Measurements from ENCODE around the gene COL26A1.
"Not testable (repeated sequence)": the region's sequence is repeated elsewhere in the genome, so short reads cannot be mapped to it uniquely, and the experiment has no call there.

Gene COL26A1

DNA sequence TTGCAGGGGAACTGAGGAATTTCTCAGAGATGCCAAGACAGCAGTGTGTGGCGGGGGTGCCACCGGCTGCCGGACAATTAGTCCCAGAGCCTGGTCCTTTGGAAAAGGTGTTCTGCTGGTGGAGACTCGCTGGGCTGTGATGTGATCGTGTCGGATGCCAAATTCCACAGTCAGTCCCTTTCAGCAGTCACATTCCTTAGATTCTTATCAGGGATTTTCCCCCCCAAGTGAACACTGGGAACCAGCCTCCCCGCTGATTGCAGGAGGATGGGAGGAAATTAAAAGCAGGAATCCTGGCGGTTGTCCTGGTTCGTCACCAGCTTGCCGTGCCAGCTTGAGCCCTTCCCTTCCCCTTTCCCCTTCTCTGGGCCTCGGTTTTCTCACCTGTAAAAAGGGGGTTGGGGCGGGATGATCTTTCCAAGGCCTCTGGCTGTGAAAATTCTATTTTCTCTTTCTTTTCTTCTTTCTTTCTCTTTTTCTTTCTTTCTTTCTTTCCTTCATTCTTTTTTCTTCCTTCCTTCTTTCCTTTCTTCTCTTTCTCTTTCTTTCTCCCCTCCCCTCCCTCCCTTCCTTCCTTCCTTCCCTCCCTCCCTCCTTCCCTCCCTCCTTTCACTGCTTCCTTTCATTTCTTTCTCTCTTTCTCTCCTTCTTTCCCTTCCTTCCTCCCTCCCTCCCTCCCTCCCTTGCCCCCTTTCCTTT lies 39.6 kb downstream of the COL26A1 start:
- DNase-seq (ENCODE audit: low read depth), result no peak

DNA sequence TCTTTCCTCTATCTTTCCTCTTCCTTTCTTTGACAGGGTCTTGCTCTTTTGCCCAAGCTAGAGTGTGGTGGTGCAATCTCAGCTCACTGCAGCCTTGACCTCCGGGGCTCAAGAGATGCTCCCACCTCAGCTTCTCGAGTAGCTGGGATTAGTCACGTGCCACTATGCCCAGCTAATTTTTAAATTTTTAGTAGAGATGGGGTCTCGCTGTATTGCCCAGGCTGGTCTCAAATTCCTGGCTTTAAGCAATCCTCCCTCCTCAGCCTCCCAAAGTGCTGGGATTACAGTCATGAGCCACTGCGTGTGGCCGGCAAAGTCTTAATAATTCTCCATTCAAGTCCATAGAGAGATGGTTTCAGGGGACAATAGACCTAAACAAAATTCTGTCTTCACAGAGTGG lies 40.2 kb downstream of the COL26A1 start:
- no peak for DNase-seq (ENCODE audit: low read depth)

DNA sequence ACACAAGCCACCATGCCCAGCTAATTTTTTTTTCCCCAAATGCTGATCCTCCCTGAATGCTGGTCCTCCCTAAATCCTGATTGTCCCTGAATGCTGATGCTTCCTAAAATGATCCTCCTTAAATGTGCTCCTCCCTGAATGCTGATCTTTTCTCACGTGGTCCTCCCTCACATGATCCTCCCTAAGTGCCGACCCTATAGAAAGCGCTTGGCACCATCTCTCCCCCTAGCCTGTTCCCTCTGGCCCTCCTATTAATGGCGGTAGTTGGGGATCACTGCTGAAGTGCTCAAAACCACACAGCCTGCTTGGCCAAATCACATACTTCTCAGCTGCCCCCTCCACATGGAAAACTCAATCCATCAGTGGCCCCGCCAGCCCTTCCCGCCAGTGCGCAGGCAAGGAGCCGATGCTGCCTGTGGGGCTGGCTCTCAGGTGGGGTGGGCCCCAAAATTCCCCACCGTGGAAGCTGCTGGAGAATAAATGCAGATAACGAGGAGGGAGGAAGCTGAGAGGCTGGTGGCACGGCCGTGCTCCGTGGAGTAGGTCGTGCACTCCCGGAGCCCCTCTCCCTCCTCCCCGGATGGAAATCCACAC lies 42.9 kb downstream of the COL26A1 start:
- DNase-seq (ENCODE audit: low read depth), result no peak

DNA sequence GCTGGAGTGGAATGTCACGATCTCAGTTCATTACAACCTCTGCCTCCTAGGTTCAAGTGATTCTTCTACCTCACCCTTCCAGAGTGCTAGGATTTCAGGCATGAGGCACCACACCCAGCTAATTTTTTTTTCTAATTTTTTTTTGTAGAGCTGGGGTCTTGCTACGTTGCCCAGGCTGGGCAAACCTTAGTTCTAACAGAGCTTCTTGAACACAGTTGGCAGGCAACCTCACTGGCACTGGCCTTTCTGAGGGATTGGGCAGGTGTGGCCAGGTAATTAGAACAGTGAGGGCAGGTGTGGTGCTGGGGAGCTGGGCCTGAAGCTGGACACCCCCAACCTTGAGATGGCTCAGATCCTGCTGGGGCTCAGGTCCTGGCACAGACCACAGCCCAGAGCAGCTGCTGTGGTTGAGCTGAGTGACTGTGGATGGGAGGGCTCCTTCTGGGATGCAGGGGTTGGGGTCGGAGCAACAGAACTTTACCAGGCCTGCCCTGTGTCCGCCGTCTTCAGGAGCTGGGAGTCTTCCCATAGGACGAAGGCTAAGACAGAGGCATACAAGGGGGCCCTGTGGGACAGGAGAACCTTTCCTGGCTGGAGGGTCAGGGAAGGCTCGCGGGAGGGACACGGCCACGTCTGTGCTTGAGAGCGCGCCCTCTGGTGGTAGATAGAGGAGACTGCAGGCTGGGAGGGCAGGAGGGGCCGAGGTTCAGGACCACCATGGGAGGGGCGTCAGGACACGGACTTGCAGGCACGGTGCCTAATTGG lies 48.2 kb downstream of the COL26A1 start:
- peak; percentile 17 for DNase-seq (ENCODE audit: low read depth)

DNA sequence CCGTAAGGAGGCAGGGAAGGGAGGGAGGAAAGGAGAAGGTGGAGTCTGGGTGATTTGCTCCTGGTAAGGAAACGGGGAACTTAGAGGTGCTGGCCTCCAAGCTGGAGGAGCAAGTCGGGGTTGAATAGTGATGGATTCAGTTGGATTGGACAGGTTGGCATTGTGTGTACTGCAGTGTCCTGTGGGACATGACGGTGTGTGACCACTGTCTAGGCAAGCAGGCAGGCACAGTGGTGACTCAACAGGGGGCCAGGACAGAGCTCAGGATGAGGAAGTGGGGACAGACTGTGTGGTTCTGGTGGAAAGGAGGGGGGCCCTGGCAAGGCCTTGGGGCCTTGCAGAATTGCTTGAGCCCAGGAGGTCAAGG lies 48.8 kb downstream of the COL26A1 start:
- DNase-seq (ENCODE audit: low read depth), result no peak

DNA sequence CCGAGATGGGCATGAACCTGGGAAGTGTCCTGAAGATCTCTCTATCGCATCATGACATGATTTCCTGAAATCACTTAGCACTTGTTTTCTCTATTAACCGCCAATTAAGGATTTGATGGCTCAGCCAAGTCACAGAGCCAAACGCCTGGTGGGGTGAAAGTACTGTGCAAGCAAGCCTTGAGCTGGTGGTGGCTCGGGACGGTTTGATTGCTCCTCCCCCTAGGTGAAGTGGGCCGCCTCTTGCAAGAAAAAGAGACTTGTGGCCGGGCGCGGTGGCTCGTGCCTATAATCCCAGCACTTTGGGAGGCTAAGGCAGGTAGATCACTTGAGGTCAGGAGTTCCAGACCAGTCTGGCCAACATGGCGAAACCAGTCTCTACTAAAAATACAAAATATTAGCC lies 50.3 kb downstream of the COL26A1 start:
- no peak for DNase-seq (ENCODE audit: low read depth)

DNA sequence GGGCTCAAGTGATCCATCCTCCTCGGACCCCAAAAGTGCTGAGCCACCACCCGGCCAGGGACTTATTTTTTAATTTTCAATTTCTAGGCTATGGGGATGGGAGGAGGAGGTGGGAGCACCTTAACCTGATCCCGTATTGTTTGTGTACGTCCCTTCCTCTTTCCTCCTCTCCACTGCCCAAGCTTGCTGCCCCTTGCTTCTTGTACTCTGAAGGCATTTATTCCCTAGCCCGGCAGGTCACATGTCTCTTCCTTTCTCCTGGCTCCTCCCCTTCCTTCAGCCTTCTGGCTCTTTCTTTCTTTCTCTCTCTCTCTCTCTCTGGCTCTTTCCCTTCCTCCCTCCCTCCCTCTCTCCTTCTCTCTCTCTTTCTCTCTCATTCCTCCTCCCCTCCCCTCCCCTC lies 56.0 kb downstream of the COL26A1 start:
- DNase-seq (ENCODE audit: low read depth), result no peak

DNA sequence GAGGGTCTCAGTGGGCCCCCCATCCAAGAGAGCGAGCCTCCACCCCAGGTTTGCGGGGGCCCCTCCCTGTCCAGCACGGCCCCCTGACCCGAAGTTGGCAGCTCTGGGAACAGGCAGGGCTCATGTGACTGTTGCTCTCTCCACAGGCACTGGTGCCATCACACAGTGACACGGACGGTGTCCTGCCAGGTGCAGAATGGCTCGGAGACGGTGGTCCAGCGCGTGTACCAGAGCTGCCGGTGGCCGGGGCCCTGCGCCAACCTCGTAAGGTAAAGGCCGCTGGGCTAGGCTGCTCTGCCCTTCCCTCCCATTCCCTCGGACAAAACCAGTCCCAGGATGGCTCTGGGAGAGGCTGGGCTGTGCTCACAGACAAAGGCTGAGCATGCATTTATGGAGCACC lies 57.2 kb downstream of the COL26A1 start:
- DNase-seq (ENCODE audit: low read depth), result no peak

DNA sequence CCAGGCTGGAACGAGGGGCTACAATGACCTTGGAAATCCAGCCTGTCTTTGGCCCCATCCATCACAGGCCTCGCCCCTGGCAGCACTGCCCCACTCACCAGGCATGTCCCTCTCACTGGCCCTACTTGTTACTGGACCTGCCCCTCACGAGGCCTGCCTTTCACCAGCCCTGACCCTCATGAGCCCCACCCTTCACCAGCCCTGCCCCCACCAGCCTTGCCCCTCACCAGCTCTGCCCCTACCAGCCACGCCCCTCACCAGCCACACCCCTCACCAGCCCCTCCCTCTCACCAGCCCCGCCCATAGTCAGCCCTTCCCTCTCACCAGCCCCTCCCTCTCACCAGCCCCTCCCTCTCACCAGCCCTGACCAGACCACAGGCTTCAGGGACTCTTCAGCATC lies 57.8 kb downstream of the COL26A1 start:
- no peak for DNase-seq (ENCODE audit: low read depth)

DNA sequence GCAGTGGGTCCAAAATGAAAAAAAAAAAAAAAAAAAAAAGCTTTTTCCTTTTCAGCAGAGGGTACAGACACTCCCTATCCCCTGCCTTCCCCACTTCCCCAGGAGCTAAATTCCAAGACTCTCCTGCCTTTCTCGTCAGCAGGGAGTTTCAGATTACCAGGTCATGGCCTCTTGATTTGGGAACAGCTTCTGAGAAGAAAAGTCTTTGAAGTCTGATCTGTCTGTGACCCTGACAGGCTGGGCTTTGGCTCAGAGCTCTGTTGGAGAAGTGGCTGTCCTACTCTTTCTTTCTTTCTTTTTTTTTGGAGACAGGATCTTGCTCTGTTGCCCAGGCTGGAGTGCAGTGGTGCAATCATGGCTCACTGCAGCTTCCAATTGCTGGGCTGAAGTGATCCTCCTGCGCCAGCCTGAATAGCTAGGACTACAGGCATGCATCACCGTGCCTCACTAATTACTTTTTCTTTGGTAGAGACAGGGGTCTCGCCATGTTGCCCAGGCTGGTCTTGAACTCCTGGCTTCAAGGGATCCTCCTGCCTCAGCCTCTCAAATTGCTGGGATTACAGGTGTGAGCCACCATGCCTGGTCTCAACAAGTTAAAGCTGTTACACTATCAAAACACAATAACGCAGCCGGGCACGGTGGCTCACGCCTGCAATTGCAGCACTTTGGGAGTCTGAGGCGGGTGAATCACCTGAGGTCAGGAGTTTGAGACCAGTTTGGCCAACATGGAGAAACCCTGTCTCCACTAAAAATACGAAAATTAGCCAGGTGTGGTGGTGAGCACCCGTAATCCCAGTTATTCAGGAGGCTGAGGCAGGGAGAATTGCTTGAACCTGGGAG lies 59.9 kb downstream of the COL26A1 start:
- DNase-seq (ENCODE audit: low read depth), result no peak

DNA sequence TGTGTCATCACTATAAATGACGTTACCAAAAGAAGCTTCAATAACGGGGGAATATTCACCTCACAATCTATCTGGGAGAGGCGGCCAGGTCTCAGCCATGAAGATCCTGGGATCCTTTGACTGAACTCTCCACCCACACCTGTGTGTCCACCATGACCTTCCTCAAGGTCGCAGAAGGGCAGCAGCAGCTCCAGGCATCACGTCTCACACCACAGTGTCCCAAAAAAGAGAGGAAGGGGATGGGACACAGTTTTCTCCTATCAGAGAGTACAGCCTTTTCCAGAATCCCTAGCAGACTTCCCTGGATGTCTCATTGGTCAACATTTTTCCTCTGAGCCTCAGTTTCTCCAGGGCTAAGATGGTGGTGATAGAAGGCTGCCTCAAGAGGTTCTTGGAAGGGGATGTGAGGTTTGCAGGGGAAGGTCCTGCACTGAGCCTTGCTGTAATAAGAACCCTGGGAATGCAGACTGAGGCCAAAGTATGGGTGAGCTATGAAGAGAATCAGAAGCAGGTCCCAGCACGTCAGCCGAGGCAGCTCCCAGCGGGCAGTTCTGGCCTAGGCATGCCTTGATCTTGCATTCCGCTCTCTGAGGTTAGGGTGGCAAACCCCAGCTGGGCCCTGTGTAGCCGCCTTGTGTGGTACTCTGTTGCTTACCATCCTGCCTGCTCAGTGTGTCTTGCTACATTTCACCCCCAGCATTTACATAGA lies 63.8 kb downstream of the COL26A1 start:
- no peak for DNase-seq (ENCODE audit: low read depth)

DNA sequence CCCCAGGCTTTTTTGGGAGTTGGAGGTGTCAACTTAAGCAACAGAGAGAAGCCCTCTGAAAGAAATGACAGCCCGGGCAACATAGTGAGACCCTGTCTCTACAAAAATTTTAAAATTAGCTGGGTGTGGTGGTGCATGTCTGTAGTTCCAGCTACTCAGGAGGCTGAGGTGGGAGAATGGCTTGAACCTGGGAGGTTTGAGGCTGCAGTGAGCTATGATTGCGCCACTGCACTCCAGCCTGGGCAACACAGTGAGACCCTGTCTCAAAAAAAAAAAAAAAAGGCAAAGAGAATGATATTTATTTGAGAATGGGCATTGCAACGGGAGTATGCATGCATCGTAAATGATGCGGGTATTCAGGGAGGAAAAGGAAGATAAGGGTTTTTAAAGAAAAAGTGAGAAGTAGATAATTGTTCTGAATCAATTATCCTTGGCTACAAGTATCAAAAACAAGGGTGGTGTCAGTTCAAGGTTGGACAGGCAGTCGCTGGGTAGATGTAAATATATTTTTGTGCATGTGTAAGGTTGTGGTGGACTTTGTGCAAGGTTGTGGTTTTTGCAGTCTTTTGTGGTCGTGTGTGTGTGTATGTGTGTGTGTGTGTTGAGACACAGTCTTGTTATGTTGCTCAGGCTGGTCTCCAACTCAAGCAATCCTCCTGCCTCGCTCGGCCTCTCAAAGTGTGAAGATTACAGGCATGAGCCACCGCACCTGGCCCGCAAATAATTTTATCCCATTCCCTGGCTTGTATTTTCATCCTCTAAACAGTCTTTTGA lies 65.6 kb downstream of the COL26A1 start:
- no peak for DNase-seq (ENCODE audit: low read depth)

DNA sequence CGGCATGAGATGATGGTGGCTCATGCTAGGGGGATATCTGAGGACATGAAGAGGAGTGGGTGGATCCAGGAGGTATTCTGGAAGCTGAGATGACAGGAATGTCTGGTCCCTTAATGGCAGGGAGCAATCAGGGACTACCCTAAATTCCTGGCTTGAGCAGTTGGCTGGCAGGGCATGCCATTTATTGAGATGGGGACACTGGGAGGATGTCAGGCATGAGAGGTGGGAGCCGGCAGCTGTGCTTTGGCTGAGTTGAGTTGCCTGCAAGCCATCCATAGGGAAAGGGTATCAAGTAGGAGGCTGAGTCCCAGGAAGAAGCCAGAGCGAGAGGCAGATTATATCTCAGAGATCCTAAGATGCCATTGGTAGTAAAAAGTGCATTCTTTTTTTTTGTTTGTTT lies 69.6 kb downstream of the COL26A1 start:
- no peak for DNase-seq (ENCODE audit: low read depth)

DNA sequence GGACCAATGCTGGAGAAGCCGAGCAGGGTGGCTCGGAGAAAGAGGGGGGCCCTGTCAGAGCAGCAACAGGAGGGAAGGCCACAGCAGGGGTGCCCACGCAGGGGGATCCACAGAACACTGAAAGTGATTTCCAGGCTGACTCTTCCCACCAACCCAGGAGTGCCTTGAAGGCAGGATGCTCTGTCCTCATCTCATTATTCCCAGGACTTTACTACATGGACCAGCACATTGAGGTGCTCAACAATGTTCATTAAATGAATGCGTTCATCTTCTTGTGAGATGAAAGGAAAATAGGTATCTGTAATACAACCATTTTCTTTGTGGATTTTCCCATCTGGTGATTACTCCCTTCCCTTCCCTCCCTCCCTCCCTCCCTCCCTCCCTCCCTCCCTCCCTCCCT lies 71.0 kb downstream of the COL26A1 start:
- no peak for DNase-seq (ENCODE audit: low read depth)

DNA sequence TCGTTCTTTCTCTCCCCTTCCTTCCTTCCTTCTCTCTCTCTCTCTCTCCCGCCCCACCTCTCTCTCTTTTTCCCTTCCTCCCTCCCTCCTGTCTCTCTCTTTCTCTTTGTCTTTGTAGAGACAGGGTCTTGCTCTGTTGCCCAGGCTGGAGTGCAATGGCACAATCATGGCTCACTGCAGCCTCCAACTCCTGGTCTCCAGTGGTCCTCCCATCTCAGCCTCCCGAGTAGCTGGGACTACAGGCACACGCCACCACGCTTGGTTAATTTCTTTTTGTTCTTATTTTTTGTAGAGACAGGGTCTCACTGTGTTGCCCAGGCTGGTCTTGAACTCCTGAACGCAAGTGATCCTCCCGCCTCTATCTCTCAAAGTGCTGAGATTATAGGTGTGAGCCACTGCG lies 71.5 kb downstream of the COL26A1 start:
- DNase-seq (ENCODE audit: low read depth), result not testable (repeated sequence)

DNA sequence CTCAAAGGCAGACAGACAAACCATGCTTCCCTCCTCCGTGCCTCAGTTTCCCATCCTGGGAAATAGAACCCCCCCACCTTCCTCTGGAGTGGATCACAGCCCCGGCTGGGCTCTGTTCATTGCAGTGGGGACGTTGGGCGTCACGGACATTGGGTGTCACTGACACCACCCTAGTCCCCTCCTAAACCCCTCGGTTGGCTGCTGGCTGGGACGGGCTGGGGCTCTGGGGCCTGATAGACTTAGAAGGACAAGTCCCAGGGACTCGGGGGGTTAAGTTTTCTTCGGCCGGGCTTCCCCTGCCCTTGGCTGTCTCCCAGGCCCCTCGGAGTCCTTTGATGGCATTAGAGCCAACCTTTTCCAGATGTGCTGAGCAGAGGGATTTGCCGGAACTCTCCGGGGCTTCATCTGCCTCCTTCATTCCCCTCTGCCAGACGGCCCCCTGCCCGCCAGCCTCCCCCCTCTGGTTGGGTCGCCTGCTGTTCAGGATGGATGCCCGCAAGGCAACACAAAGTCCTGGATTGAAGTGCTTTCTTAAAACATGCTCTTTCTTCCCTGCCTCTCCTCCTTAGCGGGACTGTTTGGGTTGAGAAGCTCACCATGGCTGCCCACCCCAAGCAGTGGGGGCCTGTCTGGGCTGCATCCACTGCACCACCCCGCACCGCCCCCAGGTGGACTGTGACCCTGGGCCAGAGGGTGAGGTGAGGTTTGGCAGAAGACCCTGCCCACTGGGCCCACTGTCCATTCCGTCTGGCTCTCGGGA lies 73.0 kb downstream of the COL26A1 start:
- DNase-seq (ENCODE audit: low read depth), result no peak

DNA sequence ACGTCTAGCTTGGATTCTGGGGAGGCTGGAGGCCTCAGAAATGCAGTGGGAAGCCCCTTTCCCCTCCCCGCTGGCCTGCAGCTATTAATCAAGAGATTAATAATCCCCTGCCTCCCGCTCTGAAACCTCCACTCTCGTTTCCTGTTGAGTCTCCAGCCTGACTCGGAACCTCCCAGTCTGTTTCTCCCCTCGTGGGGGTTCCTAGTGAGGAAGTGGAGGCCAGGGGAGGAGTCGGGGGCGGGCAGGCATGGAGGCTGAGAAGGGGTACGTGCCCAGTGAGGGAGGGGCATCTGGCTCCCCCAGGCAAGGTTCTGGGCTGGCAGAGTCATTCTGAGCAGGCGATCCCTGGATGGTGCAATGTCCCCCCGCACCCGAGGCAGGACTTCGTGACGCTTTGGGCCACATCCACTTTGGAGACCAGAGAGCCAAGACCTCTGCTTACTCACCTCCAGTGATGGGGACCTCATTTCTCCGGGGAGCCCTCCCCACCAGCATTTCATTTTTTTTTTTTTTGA lies 73.6 kb downstream of the COL26A1 start:
- DNase-seq (ENCODE audit: low read depth), result no peak

DNA sequence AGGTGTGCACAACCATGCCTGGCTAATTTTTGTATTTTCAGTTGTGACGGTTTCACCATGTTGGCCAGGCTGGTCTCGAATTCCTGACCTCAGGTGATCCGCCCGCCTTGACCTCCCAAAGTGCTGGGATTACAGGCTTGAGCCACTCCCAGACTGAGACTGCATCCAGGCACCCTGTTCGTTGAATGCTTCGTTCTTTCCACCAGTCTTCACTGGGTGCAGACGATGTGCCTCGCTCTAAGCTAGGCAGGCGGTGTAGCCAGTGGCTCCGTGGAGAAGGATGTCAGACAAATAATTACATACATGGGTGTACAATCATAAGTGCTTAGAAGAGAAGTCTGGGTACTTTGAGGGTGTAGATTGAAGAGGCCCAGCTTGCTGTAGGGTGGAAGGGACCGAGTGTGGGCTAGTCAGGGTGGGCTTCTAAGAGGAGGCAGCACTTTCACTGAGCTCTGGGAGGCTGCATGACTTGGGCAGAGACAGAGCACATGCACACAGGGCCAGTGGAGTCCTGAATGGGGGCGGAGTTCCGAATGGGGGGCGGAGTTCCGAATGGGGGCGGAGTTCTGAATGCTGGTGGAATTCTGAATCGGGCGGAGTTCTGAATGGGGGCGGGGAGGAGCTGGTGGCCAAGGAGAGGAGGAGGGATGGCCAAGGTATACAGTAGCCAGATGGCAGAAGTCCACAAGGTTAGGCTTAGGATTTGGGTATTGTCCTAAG lies 74.3 kb downstream of the COL26A1 start:
- DNase-seq (ENCODE audit: low read depth), result no peak

DNA sequence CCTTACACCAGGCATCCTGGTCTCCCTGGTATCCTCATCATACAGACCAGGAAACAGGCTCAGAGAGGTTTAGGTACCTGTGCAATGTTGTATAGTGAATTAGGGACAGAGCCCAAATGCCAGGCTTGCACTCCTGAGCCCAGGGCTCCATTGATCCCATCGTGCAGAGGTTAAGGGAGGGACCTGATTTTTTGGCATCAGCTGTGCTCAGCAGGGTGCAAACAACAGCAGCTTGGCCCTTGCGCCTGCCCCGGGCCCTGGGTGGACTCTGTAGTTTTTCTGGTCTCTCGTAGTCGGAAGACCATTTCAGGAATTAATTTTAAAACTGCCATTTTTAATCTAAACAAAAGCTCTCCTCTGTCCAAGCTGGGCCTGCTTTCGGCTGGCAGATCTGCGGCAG lies 79.2 kb downstream of the COL26A1 start:
- DNase-seq (ENCODE audit: low read depth), result no peak

Measured in activated gamma-delta T cell treated with anti-CD3 and anti-CD28 coated beads, Interleukin-2, amount 50 U/mL, for 16 hours (primary cell).